HG02623 (cell line): ENCODE results near the gene TP73.

Experiments used
- ATAC-seq: cut with Tn5 transposase; IDR thresholded peaks from one replicate; pipeline ENCODE4 v1.9.1; 2021; ENCODE audit warnings: moderate library complexity; ENCODE audit not compliant: unreplicated experiment

Gene TP73

GRCh38 chr1:3776231-3776961 is 124.1 kb downstream of the TP73 start:
- ATAC-seq = no peak

DNA sequence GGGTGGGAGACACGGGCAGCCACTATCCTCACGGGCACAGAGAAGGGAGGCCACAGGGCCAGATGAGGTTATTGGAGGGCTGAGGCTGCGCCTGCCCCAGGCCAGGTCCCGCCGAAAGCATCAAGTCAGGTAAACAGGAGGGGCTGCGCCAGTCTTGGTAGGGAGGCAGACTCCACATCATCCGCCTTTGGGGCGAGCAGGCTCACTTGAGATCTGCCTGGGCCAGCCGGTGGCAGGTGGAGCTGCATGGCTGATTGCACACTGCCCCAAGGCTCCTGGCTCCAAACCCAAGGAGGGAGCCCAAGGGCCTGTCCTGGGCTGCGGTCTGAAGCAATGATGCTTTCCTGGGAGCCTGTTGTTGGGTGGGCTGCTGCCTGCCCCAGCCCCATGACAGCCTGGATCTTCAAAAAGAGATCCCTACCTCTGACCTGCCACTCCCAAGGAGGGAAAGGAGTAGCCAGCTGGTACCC is 124.8 kb downstream of the TP73 start:
- no peak for ATAC-seq

- no peak for ATAC-seq
Observed at GRCh38 chr1:3777647-3778589, 125.6 kb downstream of the TP73 start.

- ATAC-seq = no peak
Observed at GRCh38 chr1:3778590-3779264, 126.4 kb downstream of the TP73 start.

DNA sequence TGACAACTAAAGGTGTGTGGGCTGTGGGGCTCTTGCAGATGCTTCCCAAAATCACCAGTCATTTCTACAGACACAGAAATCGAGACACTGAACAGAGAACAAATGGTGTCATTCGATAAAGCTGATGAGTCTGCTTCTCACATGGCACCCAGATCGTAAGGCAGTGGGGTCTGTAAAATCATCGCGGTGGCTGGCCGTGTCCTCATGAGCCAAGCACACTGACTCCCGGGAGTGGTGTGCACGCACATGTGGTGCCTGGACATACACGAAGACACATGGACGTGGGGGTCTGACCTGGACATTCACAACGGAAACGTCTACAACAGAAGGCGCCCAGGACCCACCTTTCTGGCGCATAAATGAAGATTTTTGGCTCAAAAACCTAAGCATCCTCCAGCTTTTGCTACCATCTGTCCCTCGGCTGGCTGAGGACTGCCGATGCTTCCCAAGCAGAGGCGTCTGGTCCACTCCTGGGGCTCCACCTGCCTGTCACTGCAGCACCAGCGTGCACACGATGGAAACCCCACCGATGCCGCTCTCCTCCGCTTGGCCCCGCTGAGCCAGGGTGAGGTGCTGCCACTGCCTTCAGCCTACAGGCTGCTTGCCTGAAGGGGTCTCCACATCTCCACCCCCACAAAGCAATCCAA is 127.1 kb downstream of the TP73 start:
- no peak for ATAC-seq

DNA sequence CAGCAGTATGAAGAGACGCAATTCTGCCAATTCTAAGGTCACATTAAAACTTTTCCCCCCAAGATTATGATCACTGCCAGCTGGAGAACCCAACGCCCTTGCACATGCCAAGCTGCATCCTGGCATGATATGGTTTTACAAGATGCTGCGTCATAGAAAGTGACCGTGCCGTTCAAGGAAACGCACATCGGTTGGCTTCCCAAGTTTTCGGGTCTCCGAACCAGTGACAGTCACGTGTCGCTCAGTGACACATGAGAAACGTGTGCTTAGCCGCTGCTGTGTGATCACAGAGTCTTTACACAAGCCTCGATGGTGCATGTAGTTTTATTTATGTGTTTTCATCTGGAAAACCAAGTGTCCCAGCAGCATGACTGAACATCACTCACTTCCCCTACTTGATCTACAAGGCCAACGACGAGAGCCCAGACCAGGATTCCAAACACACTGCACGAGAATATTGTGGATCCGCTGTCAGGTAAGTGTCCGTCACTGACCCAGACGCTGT is 127.6 kb downstream of the TP73 start:
- ATAC-seq = no peak

DNA sequence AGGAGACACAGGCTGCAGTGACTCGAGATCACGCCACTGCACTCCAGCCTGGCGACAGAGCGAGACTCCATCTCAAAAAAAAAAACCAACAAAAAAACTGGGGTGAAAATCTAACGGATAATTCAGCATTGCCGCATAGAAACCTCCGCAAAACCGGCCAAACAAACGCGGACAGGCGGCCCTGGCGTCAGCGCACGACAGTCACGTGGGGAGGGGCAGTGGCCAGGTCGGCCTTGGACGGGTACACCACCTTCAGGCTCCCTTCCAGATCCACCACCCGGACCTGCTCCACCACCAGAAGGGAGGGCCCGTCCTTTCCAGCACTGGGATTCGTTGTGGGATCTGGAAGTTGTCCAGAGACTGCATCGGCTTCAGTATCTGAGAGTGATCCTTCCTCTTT is 128.6 kb downstream of the TP73 start:
- ATAC-seq = no peak

DNA sequence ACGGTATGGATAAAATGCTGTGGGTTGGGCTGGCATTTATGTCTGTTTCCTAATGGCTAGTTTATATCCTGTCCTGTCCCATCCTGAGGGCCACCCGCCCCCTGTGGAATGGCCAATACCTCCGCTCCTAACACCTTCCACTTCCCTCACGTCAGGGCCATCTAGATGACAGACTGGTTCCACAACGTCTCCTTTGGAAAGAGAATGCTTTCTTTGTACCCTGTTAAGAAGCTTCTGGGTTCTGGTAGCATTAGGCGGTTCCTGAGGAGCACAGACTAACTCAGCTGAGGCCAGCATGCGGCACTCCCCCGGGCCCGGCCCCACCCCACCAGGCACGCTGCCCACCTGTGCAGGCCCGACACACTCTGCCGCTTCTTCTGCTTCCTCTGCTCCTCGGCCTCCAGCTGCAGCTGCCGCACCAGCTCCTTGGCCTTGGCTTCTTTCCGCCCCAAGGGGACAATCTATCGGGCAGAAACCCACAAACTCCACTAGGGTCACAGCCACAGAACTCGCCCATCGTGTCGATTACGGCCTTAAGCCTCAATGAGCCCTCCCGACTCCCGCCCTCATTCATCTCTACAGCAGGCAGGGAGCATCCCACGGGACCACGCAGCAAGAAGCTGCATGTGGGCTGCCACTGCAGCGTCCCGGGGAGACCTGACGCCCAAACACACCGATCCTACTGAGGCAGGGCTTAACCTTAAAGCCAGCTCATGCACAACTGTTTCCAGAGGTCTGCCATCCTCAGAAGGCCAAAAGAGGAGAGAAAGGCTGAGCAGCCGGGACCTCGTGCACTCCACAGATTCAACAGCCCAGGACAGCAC is 131.5 kb downstream of the TP73 start:
- ATAC-seq = no peak

DNA sequence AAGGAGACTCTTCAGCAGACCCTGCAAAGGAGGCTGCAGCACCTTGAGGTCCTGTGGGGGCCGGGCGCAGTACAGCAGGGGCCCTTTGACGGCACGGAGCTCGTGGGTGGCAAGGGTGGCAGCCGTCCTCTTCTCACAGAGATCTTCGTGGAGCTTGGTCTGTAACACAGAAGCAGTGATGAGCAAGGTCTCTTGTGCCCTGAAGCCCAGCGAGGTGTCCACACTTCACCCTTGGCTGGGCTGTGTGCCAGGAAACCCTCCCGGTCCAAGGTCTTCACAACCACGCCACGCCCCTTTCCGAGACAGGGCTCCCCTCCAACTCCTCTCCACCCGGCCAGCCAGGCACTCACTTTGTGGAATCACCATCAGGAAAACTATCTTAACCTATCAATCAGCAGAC is 132.7 kb downstream of the TP73 start:
- ATAC-seq = no peak

GRCh38 chr1:3785456-3786157 is 133.3 kb downstream of the TP73 start:
- ATAC-seq = no peak
